GM12873 (cell line): Measurements from ENCODE around the gene ATP5PO.

ENCODE experiments used
- CTCF ChIP-seq: IDR thresholded peaks from 2 replicates; pipeline ENCODE4 v1.5.1; 2012; ENCODE audit warnings: low read depth, mild to moderate bottlenecking, moderate library complexity, low read length, control low read depth; ENCODE audit not compliant: insufficient read depth; ENCODE audit errors: missing control alignments

ATP5PO gene

GRCh38 chr21:33939226-33939625 is 23.6 kb upstream of the ATP5PO start:
- TF ChIP-seq CTCF, result no peak

- TF ChIP-seq CTCF, result no peak
Measured at GRCh38 chr21:33938381-33938780, 22.8 kb upstream of the ATP5PO start.

- TF ChIP-seq CTCF, result no peak
Measured at GRCh38 chr21:33937931-33938339, 22.3 kb upstream of the ATP5PO start.

GRCh38 chr21:33937146-33937545 is 21.5 kb upstream of the ATP5PO start:
- TF ChIP-seq CTCF, result no peak

- no peak for TF ChIP-seq CTCF
Measured at GRCh38 chr21:33936301-33937038, 20.9 kb upstream of the ATP5PO start.

GRCh38 chr21:33932731-33933130 is 17.1 kb upstream of the ATP5PO start:
- no peak for TF ChIP-seq CTCF

- TF ChIP-seq CTCF, result no peak
Measured at GRCh38 chr21:33931799-33932390, 16.3 kb upstream of the ATP5PO start.
